Esophagus squamous epithelium (tissue), 5 donors: Measurements from ENCODE around the gene MCFD2. TPM values are rescaled to one million over a fixed set of nuclear protein-coding genes. Genes with fewer than 3 reads are reported as not detected.

Source experiments
- DNase-seq: peaks from one replicate; lab custom pipeline; 2025; lab: John Stamatoyannopoulos, UW
- H3K27ac ChIP-seq, 4 donors: fragments of 200-600 bp; sonication (generic); one replicate each; pipeline ENCODE4 v1.5.1; 2016 to 2019; ENCODE audit warnings: mild to moderate bottlenecking in 1 of 4
- H3K27me3 ChIP-seq, 4 donors: fragments of 200-600 bp; sonication (generic); 1 replicate in 3 of 4; 2 replicates in 1 of 4; pipeline versions ENCODE4 v1.5.1 to v1.6.0; 2017 to 2021; ENCODE audit warnings: antibody characterized with exemption in 1 of 4
- H3K36me3 ChIP-seq, 3 donors: fragments of 200-600 bp; sonication (generic); one replicate each; pipeline ENCODE4 v1.5.1; 2016 to 2019
- H3K4me1 ChIP-seq, 3 donors: fragments of 200-600 bp; sonication (generic); one replicate each; pipeline ENCODE4 v1.5.1; 2017 to 2019
- H3K4me3 ChIP-seq, 4 donors: fragments of 200-600 bp; sonication (generic); 1 replicate in 3 of 4; 2 replicates in 1 of 4; pipeline ENCODE4 v1.5.1; 2016 to 2019; ENCODE audit warnings: mild to moderate bottlenecking in 2 of 4, moderate library complexity in 1 of 4
- H3K9me3 ChIP-seq, 3 donors: fragments of 200-600 bp; sonication (generic); one replicate each; pipeline ENCODE4 v1.5.1; 2016 to 2019
- POLR2A ChIP-seq, 4 donors: fragments of 450-650 bp; IDR thresholded peaks; one replicate each; pipeline ENCODE4 v1.6.1; 2017; ENCODE audit warnings: antibody characterized with exemption in 4 of 4, mild to moderate bottlenecking in 4 of 4, moderate library complexity in 3 of 4
- WGBS, 2 donors: methylation state at CpG; one replicate each; pipeline ENCODE4 v1.1.5; 2018; 5-methylcytosine and 5-hydroxymethylcytosine counted together
- intact Hi-C: fragments of 100-400 bp; cut with DNase I; formaldehyde crosslinking; loops from one replicate; pipeline ENCODE4 v1.15.0; 2022
- total RNA-seq, 4 donors: library from RNA; depleted of rRNA; stranded (reverse); fragments of >200 nt; gene quantifications; one replicate each; pipeline ENCODE4 v1.1.0, GENCODE V29; 2016
- TF ChIP-seq, protein P1 (sequence below), 6 experiments: fragments of 450-650 bp in 4 of 6; fragments of 200-600 bp in 2 of 6; sonication (generic) in 2 of 6; IDR thresholded peaks; one replicate each; pipeline ENCODE4 v1.5.1; 2016 to 2019; ENCODE audit warnings: antibody characterized with exemption in 6 of 6, mild to moderate bottlenecking in 4 of 6, moderate library complexity in 4 of 6
- donor health status: DM: yes; HTN: yes; CAD: no.

MCFD2 gene
- total RNA-seq, 4 donors from 2014 or later = 49.7 to 62.8 (median 56.7) TPM

DNA sequence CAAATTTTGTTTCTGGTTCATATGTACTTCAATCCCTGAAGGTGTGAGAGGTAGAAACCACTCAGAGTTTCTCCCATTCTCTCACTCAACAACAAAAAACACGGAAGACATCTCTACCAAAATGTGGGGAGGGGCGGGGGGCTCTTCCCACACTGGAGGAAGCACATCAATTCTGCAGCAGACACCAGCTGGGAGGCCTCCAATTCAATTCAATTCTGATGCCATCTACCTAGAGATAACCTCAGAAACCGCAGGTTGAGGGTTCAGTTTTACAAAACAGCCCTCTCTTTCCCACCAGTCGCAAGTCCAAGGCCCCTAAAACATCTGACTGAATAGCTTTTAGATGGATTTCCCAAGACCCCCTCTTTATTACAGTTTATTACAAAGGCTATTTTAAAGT is 7.0 kb upstream of the MCFD2 start:
- 75 to 91% methylated on average over 4 of the region's 4 CpGs for WGBS, 2 donors
- peaks cover 0 to 37% (median 0%) of the 10 kb centered on the region in 3 donors for H3K4me1 ChIP-seq
- H3K27me3 ChIP-seq = no peaks in the 10 kb centered on the region
- TF ChIP-seq, protein P1, sequence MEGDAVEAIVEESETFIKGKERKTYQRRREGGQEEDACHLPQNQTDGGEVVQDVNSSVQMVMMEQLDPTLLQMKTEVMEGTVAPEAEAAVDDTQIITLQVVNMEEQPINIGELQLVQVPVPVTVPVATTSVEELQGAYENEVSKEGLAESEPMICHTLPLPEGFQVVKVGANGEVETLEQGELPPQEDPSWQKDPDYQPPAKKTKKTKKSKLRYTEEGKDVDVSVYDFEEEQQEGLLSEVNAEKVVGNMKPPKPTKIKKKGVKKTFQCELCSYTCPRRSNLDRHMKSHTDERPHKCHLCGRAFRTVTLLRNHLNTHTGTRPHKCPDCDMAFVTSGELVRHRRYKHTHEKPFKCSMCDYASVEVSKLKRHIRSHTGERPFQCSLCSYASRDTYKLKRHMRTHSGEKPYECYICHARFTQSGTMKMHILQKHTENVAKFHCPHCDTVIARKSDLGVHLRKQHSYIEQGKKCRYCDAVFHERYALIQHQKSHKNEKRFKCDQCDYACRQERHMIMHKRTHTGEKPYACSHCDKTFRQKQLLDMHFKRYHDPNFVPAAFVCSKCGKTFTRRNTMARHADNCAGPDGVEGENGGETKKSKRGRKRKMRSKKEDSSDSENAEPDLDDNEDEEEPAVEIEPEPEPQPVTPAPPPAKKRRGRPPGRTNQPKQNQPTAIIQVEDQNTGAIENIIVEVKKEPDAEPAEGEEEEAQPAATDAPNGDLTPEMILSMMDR (IDR thresholded peaks at IDR 0.05) = no peak
- no peak for TF ChIP-seq POLR2A (IDR thresholded peaks at IDR 0.05)
- peak overlapping the region in 3 of 4 donors; percentile 24 to 58 (median 44) for H3K27ac ChIP-seq
- H3K4me3 ChIP-seq = no peak overlapping the region
- intact Hi-C loops = no loop called here
- H3K9me3 ChIP-seq = no peaks in the 10 kb centered on the region
- H3K36me3 ChIP-seq = no peaks in the 10 kb centered on the region
- no peak for DNase-seq

DNA sequence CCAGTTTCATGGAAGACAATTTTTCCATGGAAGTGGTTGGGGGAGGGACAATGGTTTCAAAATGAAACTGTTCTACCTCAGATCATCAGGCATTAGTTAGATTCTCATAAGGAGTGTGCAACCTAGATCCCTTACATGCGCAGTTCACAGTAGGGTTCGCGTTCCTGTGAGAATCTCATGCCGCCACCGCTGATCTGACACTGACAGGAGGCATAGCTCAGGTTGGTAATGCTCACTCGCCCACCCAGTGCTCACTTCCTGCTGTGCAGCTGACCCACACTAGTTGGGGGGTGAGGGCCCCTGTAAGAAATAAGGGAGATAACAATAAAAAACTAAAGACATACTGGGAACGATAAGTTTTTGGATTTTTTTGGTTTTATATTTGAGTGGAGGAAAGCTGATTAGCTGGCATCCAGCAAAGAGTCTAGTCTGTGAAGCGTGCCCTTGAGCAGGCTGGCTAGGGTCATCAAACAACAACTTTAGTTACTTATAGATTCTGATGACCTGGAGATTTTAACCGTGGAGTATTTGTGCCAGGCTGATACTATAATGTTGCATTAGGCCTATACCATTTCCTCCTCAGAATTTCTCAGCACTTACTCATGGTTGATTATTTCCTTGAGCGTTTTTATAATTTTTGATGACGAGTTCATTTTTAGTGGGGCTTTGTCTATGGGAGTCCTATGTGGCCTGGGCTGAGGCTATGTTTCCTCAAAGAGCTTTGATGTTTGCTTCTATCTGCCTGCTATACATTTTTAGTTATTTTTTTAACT is 6.3 kb upstream of the MCFD2 start:
- WGBS, 2 donors = 82 to 89% methylated on average over 11 of the region's 11 CpGs
- intact Hi-C loops = no loop called here

DNA sequence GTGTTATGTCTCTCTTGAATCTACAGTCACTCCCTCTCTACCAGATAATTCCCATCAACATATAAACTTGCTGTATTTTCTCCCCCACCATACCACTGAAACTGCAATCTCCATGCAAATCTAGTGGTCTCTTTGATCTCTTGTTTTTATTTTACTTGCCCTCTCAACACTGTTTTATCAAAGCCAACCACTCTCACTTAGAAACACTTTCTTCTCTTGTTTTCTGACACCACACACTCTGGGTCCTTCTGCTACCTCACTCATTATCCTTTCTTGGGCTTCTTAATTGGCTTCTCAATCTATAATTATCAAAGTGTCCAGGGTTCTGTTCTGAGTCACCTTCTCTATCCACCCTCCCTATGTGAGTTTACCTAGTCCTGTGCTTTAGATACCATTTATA is 2.0 kb upstream of the MCFD2 start:
- Histone ChIP-seq H3K4me1 (peaks cover 22 to 46% (median 25%) of the 10 kb centered on the region in 3 donors), H3K9me3 (no peaks in the 10 kb centered on the region), H3K27me3 (no peaks in the 10 kb centered on the region), H3K4me3 (no peak overlapping the region), H3K27ac (no peak overlapping the region), H3K36me3 (peaks cover 0 to 2% (median 0%) of the 10 kb centered on the region in 3 donors)
- DNase-seq = no peak
- intact Hi-C loops = loop anchor here (10.0 kb wide), 1 partner anchor 407 kb away; no protein-coding TSS in a partner anchor
- TF ChIP-seq, protein P1 (IDR thresholded peaks at IDR 0.05) = no peak
- TF ChIP-seq POLR2A (IDR thresholded peaks at IDR 0.05) = no peak

More for the DNA sequence above, 6.3 kb upstream of the MCFD2 start:
- no peak for TF ChIP-seq POLR2A (IDR thresholded peaks at IDR 0.05)
- TF ChIP-seq, protein P1 (IDR thresholded peaks at IDR 0.05) = no peak
- Histone ChIP-seq H3K9me3 (no peaks in the 10 kb centered on the region), H3K36me3 (no peaks in the 10 kb centered on the region), H3K4me3 (no peak overlapping the region), H3K27ac (peak overlapping the region in 3 of 4 donors; percentile 39 to 58 (median 44)), H3K4me1 (peaks cover 0 to 43% (median under 1%) of the 10 kb centered on the region in 3 donors), H3K27me3 (no peaks in the 10 kb centered on the region)
- DNase-seq = no peak

DNA sequence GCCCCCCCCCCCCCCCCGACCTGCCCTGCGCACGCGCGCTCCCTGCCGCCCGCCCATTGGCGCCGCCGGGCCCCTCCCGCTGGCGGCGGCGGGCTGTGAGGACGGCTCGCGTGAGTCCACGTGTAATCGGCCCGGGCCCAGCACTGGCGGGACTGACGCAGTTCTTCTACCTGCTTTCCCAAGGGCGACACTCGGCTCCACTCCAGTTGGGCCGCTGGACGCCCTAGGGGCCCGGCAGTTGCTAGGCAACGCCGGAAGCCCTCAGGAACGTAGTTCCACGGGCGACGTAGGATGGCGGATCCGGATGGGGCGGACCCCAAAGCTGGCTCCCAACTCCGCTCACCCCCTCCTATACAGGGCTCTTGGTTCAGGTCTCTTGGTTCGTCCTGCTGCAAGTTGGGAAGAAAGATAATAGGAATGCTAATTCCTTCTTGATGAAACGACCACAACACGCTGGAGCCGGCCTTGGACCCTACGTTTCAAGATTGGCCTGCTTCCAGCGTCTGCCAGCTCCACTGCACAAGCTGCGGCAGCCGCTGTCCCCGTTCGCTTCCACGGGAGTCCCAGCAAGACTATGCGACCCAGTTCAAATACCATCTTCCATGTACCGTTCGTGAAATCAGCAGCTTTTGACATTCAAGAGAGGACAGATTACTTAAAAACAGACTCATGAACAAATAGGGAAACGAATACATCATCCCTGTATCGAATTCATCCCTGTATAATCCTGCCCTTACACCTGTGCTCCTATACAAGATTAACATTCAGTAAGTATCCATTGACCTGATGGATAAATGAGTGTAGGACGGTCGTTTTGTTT is 415 bp upstream of the MCFD2 start:
- Histone ChIP-seq H3K4me1 (peaks cover 22 to 47% (median 25%) of the 10 kb centered on the region in 3 donors), H3K4me3 (peak overlapping the region; percentile 72 to 96 (median 86)), H3K36me3 (peaks cover 0 to 18% (median 5%) of the 10 kb centered on the region in 3 donors), H3K27ac (peak overlapping the region; percentile 93 to 99 (median 97)), H3K27me3 (no peaks in the 10 kb centered on the region), H3K9me3 (no peaks in the 10 kb centered on the region)
- TF ChIP-seq, protein P1 (IDR thresholded peaks at IDR 0.05) = no peak
- peak in 3 of 4 donors; percentile 37 to 75 (median 40) for TF ChIP-seq POLR2A (IDR thresholded peaks at IDR 0.05)
- DNase-seq = peak; percentile 26
- WGBS, 2 donors = 0% methylated on average over 7 to 19 of the region's 55 CpGs
- intact Hi-C loops = loop anchor here (10.0 kb wide), 1 partner anchor 409 kb away; no protein-coding TSS in a partner anchor
